Astrocyte (in vitro differentiated cells and primary cell): ENCODE data around the gene CD99L2. TPM values are rescaled to one million over a fixed set of nuclear protein-coding genes. Genes with fewer than 3 reads are reported as not detected.

ENCODE experiments used
- DNase-seq: peaks from one replicate; pipeline ENCODE4 v3.0.0-alpha.2; 2010; ENCODE audit warnings: low read depth
- FAIRE-seq: peaks from 2 replicates; lab custom pipeline; 2011; peaks lifted over from hg19 to GRCh38; lab: Jason Lieb, UNC
- H2AFZ ChIP-seq: 2 replicates; pipeline ENCODE4 v1.6.0; 2012; ENCODE audit warnings: low read depth, low read length, inconsistent platforms
- H3K27ac ChIP-seq: 2 replicates; pipeline ENCODE4 v1.5.1; 2011; ENCODE audit warnings: low read depth, low read length, inconsistent platforms
- H3K27me3 ChIP-seq: 2 replicates; pipeline ENCODE4 v1.6.0; 2011; ENCODE audit warnings: low read length, inconsistent platforms; ENCODE audit not compliant: insufficient read depth
- H3K36me3 ChIP-seq: 2 replicates; pipeline ENCODE4 v1.5.1; 2011; ENCODE audit warnings: low read length, inconsistent platforms; ENCODE audit not compliant: insufficient read depth
- H3K4me1 ChIP-seq: 2 replicates; pipeline ENCODE4 v1.5.1; 2011; ENCODE audit warnings: low read length, inconsistent platforms; ENCODE audit not compliant: insufficient read depth
- H3K4me2 ChIP-seq: 2 replicates; pipeline ENCODE4 v1.6.0; 2012; ENCODE audit warnings: low read length, inconsistent platforms
- H3K4me3 ChIP-seq: 2 replicates; pipeline ENCODE4 v1.5.1; 2011; ENCODE audit warnings: low read depth, mild to moderate bottlenecking, low read length, inconsistent platforms; ENCODE audit not compliant: insufficient read depth
- H3K79me2 ChIP-seq: 2 replicates; pipeline ENCODE4 v1.6.0; 2012; ENCODE audit warnings: mild to moderate bottlenecking, low read length, inconsistent platforms; ENCODE audit not compliant: insufficient read depth
- H3K9ac ChIP-seq: 2 replicates; pipeline ENCODE4 v1.6.0; 2012; ENCODE audit warnings: mild to moderate bottlenecking, low read length, inconsistent platforms
- H3K9me3 ChIP-seq: 2 replicates; pipeline ENCODE4 v1.5.1; 2012; ENCODE audit warnings: low read depth, mild to moderate bottlenecking, low read length, inconsistent platforms; ENCODE audit not compliant: insufficient read depth
- H4K20me1 ChIP-seq: 2 replicates; pipeline ENCODE4 v1.6.0; 2012; ENCODE audit warnings: low read length, inconsistent platforms; ENCODE audit not compliant: insufficient read depth
- H3K27ac Mint-ChIP-seq: one replicate; pipeline ENCODE4 v1.8.0; 2021; ENCODE audit warnings: mild to moderate bottlenecking, mixed read lengths; ENCODE audit not compliant: unreplicated experiment
- H3K27me3 Mint-ChIP-seq: one replicate; pipeline ENCODE4 v1.8.0; 2021; ENCODE audit warnings: low read depth, mixed read lengths; ENCODE audit not compliant: unreplicated experiment
- H3K36me3 Mint-ChIP-seq: one replicate; pipeline ENCODE4 v1.8.0; 2021; ENCODE audit warnings: low read depth, mixed read lengths; ENCODE audit not compliant: unreplicated experiment
- H3K4me1 Mint-ChIP-seq: one replicate; pipeline ENCODE4 v1.8.0; 2021; ENCODE audit warnings: low read depth, mixed read lengths; ENCODE audit not compliant: unreplicated experiment
- H3K4me3 Mint-ChIP-seq: one replicate; pipeline ENCODE4 v1.8.0; 2021; ENCODE audit warnings: mild to moderate bottlenecking, moderate library complexity, mixed read lengths; ENCODE audit not compliant: unreplicated experiment
- H3K9me3 Mint-ChIP-seq: one replicate; pipeline ENCODE4 v1.8.0; 2021; ENCODE audit warnings: mild to moderate bottlenecking, mixed read lengths; ENCODE audit not compliant: unreplicated experiment
- CTCF ChIP-seq: IDR thresholded peaks from 2 replicates; pipeline ENCODE4 v1.5.1; 2011; ENCODE audit warnings: low read depth, mild to moderate bottlenecking, inconsistent platforms, low read length, moderate library complexity; ENCODE audit not compliant: insufficient read depth
- EZH2 ChIP-seq: IDR thresholded peaks from 2 replicates; pipeline ENCODE4 v1.6.1; 2012; ENCODE audit warnings: mild to moderate bottlenecking, low read length, inconsistent platforms; ENCODE audit not compliant: insufficient read depth
- total RNA-seq: library from RNA; stranded (reverse); gene quantifications from 2 replicates; pipeline ENCODE4 v1.2.1, GENCODE V29; 2021

Gene CD99L2
- total RNA-seq, 1 donor from 2014 or later, result 38.4 TPM

GRCh38 chrX:150842198-150842685, 56.2 kb downstream of the CD99L2 start:
- FAIRE-seq, result no peak
- Histone ChIP-seq H3K27ac (no peak overlapping the region), H3K4me2 (no peak overlapping the region), H3K9ac (no peak overlapping the region), H3K4me1 (no peaks in the 10 kb centered on the region), H3K9me3 (no peaks in the 10 kb centered on the region), H3K4me3 (no peak overlapping the region), H3K27me3 (no peaks in the 10 kb centered on the region), H4K20me1 (peaks cover 19% of the 10 kb centered on the region), H3K36me3 (no peaks in the 10 kb centered on the region), H2AFZ (no peak overlapping the region), H3K79me2 (no peaks in the 10 kb centered on the region)
- Mint-ChIP-seq H3K27me3 (no peaks in the 10 kb centered on the region), H3K36me3 (no peaks in the 10 kb centered on the region), H3K4me1 (peaks cover 13% of the 10 kb centered on the region), H3K4me3 (no peak overlapping the region), H3K9me3 (no peaks in the 10 kb centered on the region), H3K27ac (no peak overlapping the region)
- TF ChIP-seq EZH2 (no peak), CTCF (no peak)
- DNase-seq, result no peak

- Histone ChIP-seq H3K9ac (no peak overlapping the region), H3K9me3 (no peaks in the 10 kb centered on the region), H3K36me3 (no peaks in the 10 kb centered on the region), H3K4me3 (no peak overlapping the region), H3K27ac (no peak overlapping the region), H3K4me1 (no peaks in the 10 kb centered on the region), H3K27me3 (no peaks in the 10 kb centered on the region), H3K4me2 (peak overlapping the region; percentile 3), H2AFZ (no peak overlapping the region), H4K20me1 (peaks cover 19% of the 10 kb centered on the region), H3K79me2 (no peaks in the 10 kb centered on the region)
- Mint-ChIP-seq H3K27me3 (no peaks in the 10 kb centered on the region), H3K36me3 (no peaks in the 10 kb centered on the region), H3K9me3 (no peaks in the 10 kb centered on the region), H3K4me3 (no peak overlapping the region), H3K4me1 (peaks cover 13% of the 10 kb centered on the region), H3K27ac (no peak overlapping the region)
- FAIRE-seq (peak; percentile 83), DNase-seq (peak; percentile 23)
- TF ChIP-seq EZH2 (no peak), CTCF (no peak)
Observed at GRCh38 chrX:150841456-150842197, 56.8 kb downstream of the CD99L2 start.

GRCh38 chrX:150837845-150838244, 60.6 kb downstream of the CD99L2 start:
- H4K20me1 ChIP-seq, result peaks cover 13% of the 10 kb centered on the region
- H3K27me3 ChIP-seq, result no peaks in the 10 kb centered on the region
- H3K4me3 ChIP-seq, result no peak overlapping the region
- no peaks in the 10 kb centered on the region for H3K9me3 ChIP-seq
- DNase-seq (no peak), FAIRE-seq (no peak)
- Mint-ChIP-seq H3K9me3 (peaks cover 4% of the 10 kb centered on the region), H3K4me3 (no peak overlapping the region), H3K27me3 (no peaks in the 10 kb centered on the region), H3K4me1 (peaks cover 5% of the 10 kb centered on the region), H3K36me3 (no peaks in the 10 kb centered on the region), H3K27ac (no peak overlapping the region)
- H3K4me1 ChIP-seq, result no peaks in the 10 kb centered on the region
- H2AFZ ChIP-seq, result no peak overlapping the region
- no peak overlapping the region for H3K27ac ChIP-seq
- no peak overlapping the region for H3K4me2 ChIP-seq
- TF ChIP-seq CTCF (no peak), EZH2 (no peak)
- no peaks in the 10 kb centered on the region for H3K79me2 ChIP-seq
- no peaks in the 10 kb centered on the region for H3K36me3 ChIP-seq
- H3K9ac ChIP-seq, result no peak overlapping the region
